Inferior parietal cortex (tissue), 1 donor: ENCODE data around the gene PDIA2.
"Not testable (repeated sequence)": the region's sequence is repeated elsewhere in the genome, so short reads cannot be mapped to it uniquely, and the experiment has no call there.

Source experiments
- DNase-seq: peaks from one replicate; pipeline ENCODE4 v3.0.0-alpha.2; 2016; ENCODE audit errors: extremely low spot score

Gene PDIA2

GRCh38 chr16:283033-283805 lies at the start of gene PDIA2:
Gene PDIA2 (plus strand): TSS chr16:283164. CDS start chr16:283170, 6 bp downstream.
- DNase-seq = no peak

- DNase-seq = peak; percentile 96
Observed at GRCh38 chr16:234468-235305, 48.3 kb upstream of the PDIA2 start, which contains the start of gene FAM234A. Gene FAM234A (plus strand): TSS chr16:234821. CDS start chr16:254414, 19,593 bp downstream.

- DNase-seq = peak; percentile 33
Observed at GRCh38 chr16:239948-240277, 43.1 kb upstream of the PDIA2 start.

GRCh38 chr16:240559-240958 lies 42.4 kb upstream of the PDIA2 start:
- DNase-seq = no peak

- no peak for DNase-seq
Observed at GRCh38 chr16:242281-242680, 40.7 kb upstream of the PDIA2 start.

- no peak for DNase-seq
Observed at GRCh38 chr16:243348-243747, 39.6 kb upstream of the PDIA2 start.

- DNase-seq = no peak
Observed at GRCh38 chr16:245105-245504, 37.9 kb upstream of the PDIA2 start.

- no peak for DNase-seq
Observed at GRCh38 chr16:247027-247426, 35.9 kb upstream of the PDIA2 start.

- DNase-seq = no peak
Observed at GRCh38 chr16:249431-249830, 33.5 kb upstream of the PDIA2 start.

GRCh38 chr16:252366-253337 lies 30.3 kb upstream of the PDIA2 start:
- no peak for DNase-seq

- no peak for DNase-seq
Observed at GRCh38 chr16:253833-254232, 29.1 kb upstream of the PDIA2 start.

- no peak for DNase-seq
Observed at GRCh38 chr16:254461-254860, 28.5 kb upstream of the PDIA2 start.

- DNase-seq = no peak
Observed at GRCh38 chr16:255183-255582, 27.8 kb upstream of the PDIA2 start.

GRCh38 chr16:258091-258490 lies 24.9 kb upstream of the PDIA2 start:
- DNase-seq = not testable (repeated sequence)

- DNase-seq = no peak
Observed at GRCh38 chr16:259226-259625, 23.7 kb upstream of the PDIA2 start.

GRCh38 chr16:259814-260253 lies 23.1 kb upstream of the PDIA2 start:
- DNase-seq = no peak

- no peak for DNase-seq
Observed at GRCh38 chr16:260326-260725, 22.6 kb upstream of the PDIA2 start.

GRCh38 chr16:261031-261691 lies 21.8 kb upstream of the PDIA2 start:
- no peak for DNase-seq

- DNase-seq = no peak
Observed at GRCh38 chr16:262121-262745, 20.7 kb upstream of the PDIA2 start.

- no peak for DNase-seq
Observed at GRCh38 chr16:263182-263774, 19.7 kb upstream of the PDIA2 start.
